HG03039 (cell line): ENCODE results near the gene TMPRSS11D.

Source experiments
- ATAC-seq: cut with Tn5 transposase; IDR thresholded peaks from one replicate; pipeline ENCODE4 v1.9.1; 2021; ENCODE audit warnings: mild to moderate bottlenecking, moderate library complexity; ENCODE audit not compliant: unreplicated experiment

Gene TMPRSS11D

GRCh38 chr4:67886281-67886680 lies 2.5 kb upstream of the TMPRSS11D start:
- no peak for ATAC-seq

GRCh38 chr4:67885762-67886161 lies 2.0 kb upstream of the TMPRSS11D start:
- no peak for ATAC-seq

GRCh38 chr4:67884701-67885100 lies 899 bp upstream of the TMPRSS11D start:
- no peak for ATAC-seq

- no peak for ATAC-seq
Measured at GRCh38 chr4:67883458-67883857, 344 bp downstream of the TMPRSS11D start.

GRCh38 chr4:67880866-67881610 lies 2.8 kb downstream of the TMPRSS11D start:
- no peak for ATAC-seq

GRCh38 chr4:67879486-67879885 lies 4.3 kb downstream of the TMPRSS11D start:
- ATAC-seq, result no peak

GRCh38 chr4:67877086-67877485 lies 6.7 kb downstream of the TMPRSS11D start:
- no peak for ATAC-seq

- ATAC-seq, result no peak
Measured at GRCh38 chr4:67874986-67875385, 8.8 kb downstream of the TMPRSS11D start.

GRCh38 chr4:67873116-67873515 lies 10.7 kb downstream of the TMPRSS11D start:
- no peak for ATAC-seq

- peak; percentile 96 for ATAC-seq
Measured at GRCh38 chr4:67871867-67872266, 11.9 kb downstream of the TMPRSS11D start.

GRCh38 chr4:67869580-67870190 lies 14.1 kb downstream of the TMPRSS11D start:
- no peak for ATAC-seq

GRCh38 chr4:67861513-67861912 lies 22.3 kb downstream of the TMPRSS11D start:
- ATAC-seq, result no peak

GRCh38 chr4:67853336-67853735 lies 30.5 kb downstream of the TMPRSS11D start:
- no peak for ATAC-seq

- ATAC-seq, result no peak
Measured at GRCh38 chr4:67820903-67821302, 62.9 kb downstream of the TMPRSS11D start.

- ATAC-seq, result no peak
Measured at GRCh38 chr4:67810011-67810410, 73.8 kb downstream of the TMPRSS11D start.

GRCh38 chr4:67809502-67809901 lies 74.3 kb downstream of the TMPRSS11D start:
- no peak for ATAC-seq

- ATAC-seq, result no peak
Measured at GRCh38 chr4:67796810-67797209, 87.0 kb downstream of the TMPRSS11D start.

- no peak for ATAC-seq
Measured at GRCh38 chr4:67790721-67791120, 93.1 kb downstream of the TMPRSS11D start.

- no peak for ATAC-seq
Measured at GRCh38 chr4:67787311-67787710, 96.5 kb downstream of the TMPRSS11D start.

GRCh38 chr4:67785528-67785927 lies 98.3 kb downstream of the TMPRSS11D start:
- no peak for ATAC-seq

GRCh38 chr4:67779631-67780030 lies 104.2 kb downstream of the TMPRSS11D start:
- ATAC-seq, result no peak

GRCh38 chr4:67776746-67777145 lies 107.1 kb downstream of the TMPRSS11D start:
- no peak for ATAC-seq
